SH-SY5Y (cell line): ENCODE results near the gene FLNB.

ENCODE experiments used
- GATA2 ChIP-seq: IDR thresholded peaks from 2 replicates; pipeline ENCODE4 v1.6.1; 2011; ENCODE audit warnings: mild to moderate bottlenecking, low read depth, low read length
- GATA3 ChIP-seq: IDR thresholded peaks from 2 replicates; pipeline ENCODE4 v1.6.1; 2011; ENCODE audit warnings: low read depth, mild to moderate bottlenecking, low read length, moderate library complexity

Gene FLNB

GRCh38 chr3:58008141-58009025 lies at the start of gene FLNB:
FLNB (plus strand) TSS chr3:58008422; CDS start chr3:58008565, 143 bp downstream.
- TF ChIP-seq GATA2 (no peak), GATA3 (no peak)

- TF ChIP-seq GATA3 (no peak), GATA2 (no peak)
These were observed 49.4 kb upstream of the FLNB start for GRCh38 chr3:57958642-57959422.

- no peak for TF ChIP-seq GATA2
- no peak for TF ChIP-seq GATA3
These were observed 48.6 kb upstream of the FLNB start for GRCh38 chr3:57959423-57960173.

GRCh38 chr3:57960174-57960505 lies 48.1 kb upstream of the FLNB start:
- TF ChIP-seq GATA3 (no peak), GATA2 (no peak)

- no peak for TF ChIP-seq GATA3
- no peak for TF ChIP-seq GATA2
These were observed 46.9 kb upstream of the FLNB start for GRCh38 chr3:57961177-57961827.

GRCh38 chr3:57961828-57962447 lies 46.3 kb upstream of the FLNB start:
- TF ChIP-seq GATA3 = no peak
- TF ChIP-seq GATA2 = no peak

- TF ChIP-seq GATA3 = no peak
- TF ChIP-seq GATA2 = no peak
These were observed 45.8 kb upstream of the FLNB start for GRCh38 chr3:57962448-57962834.

GRCh38 chr3:57963811-57964346 lies 44.3 kb upstream of the FLNB start:
- no peak for TF ChIP-seq GATA3
- TF ChIP-seq GATA2 = no peak

- TF ChIP-seq GATA3 = no peak
- TF ChIP-seq GATA2 = no peak
These were observed 41.4 kb upstream of the FLNB start for GRCh38 chr3:57966829-57967228.

- TF ChIP-seq GATA3 (no peak), GATA2 (no peak)
These were observed 40.6 kb upstream of the FLNB start for GRCh38 chr3:57967590-57967989.

GRCh38 chr3:57968501-57968900 lies 39.7 kb upstream of the FLNB start:
- TF ChIP-seq GATA2 (no peak), GATA3 (no peak)

GRCh38 chr3:57971975-57972374 lies 36.2 kb upstream of the FLNB start:
- TF ChIP-seq GATA3 = no peak
- TF ChIP-seq GATA2 = no peak

- TF ChIP-seq GATA2 (no peak), GATA3 (no peak)
These were observed 35.6 kb upstream of the FLNB start for GRCh38 chr3:57972531-57973111.
